B cell (primary cell): ENCODE results near the gene RBM46. TPM values are rescaled to one million over a fixed set of nuclear protein-coding genes. Genes with fewer than 3 reads are reported as not detected.

Experiments
- ATAC-seq: fragments of 200-7000 bp; cut with Tn5 transposase; one replicate; pipeline ENCODE4 v1.10.0; 2021; ENCODE audit warnings: low read depth, mild to moderate bottlenecking, moderate number of reproducible peaks, moderate library complexity
- CTCF ChIA-PET: fragments of 350-600 bp; sonication (Branson Sonifier 250); formaldehyde crosslinking; loops from one replicate; lab custom pipeline; 2021; ENCODE audit warnings: antibody characterized with exemption, inconsistent platforms; lab: Charles Lee
- POLR2A ChIA-PET: fragments of 350-600 bp; sonication (Branson Sonifier 250); formaldehyde crosslinking; loops from one replicate; lab custom pipeline; 2021; ENCODE audit warnings: antibody characterized with exemption; lab: Charles Lee
- DNase-seq: peaks from one replicate; pipeline ENCODE4 v3.0.0; 2013
- H2AFZ ChIP-seq: 2 replicates; pipeline ENCODE4 v1.6.1; 2012; ENCODE audit warnings: mild to moderate bottlenecking, low read depth, low read length; ENCODE audit not compliant: insufficient read depth, poor library complexity, severe bottlenecking
- H3K27ac ChIP-seq, 2 donors: 1 replicate in 1 of 2; 2 replicates in 1 of 2; pipeline ENCODE4 v1.5.1; 2012 to 2013; ENCODE audit warnings: low read length in 2 of 2, mild to moderate bottlenecking in 2 of 2, moderate library complexity in 1 of 2
- H3K27me3 ChIP-seq, 4 experiments: fragments of 200-600 bp in 1 of 4; sonication (generic) in 1 of 4; replicated peaks in 1 of 4; 1 replicate in 2 of 4; 2 replicates in 2 of 4; pipeline versions ENCODE4 v1.6.1 to v1.7.0; 2013 to 2016; ENCODE audit warnings: low read length in 3 of 4, mild to moderate bottlenecking in 2 of 4, mixed read lengths in 1 of 4, moderate library complexity in 1 of 4; ENCODE audit not compliant: insufficient read depth in 4 of 4, control insufficient read depth in 3 of 4; ENCODE audit errors: control extremely low read depth in 1 of 4
- H3K36me3 ChIP-seq, 2 experiments: replicated peaks in 1 of 2; 1 replicate in 1 of 2; 2 replicates in 1 of 2; pipeline versions ENCODE4 v1.6.1 to v1.7.1; 2013; ENCODE audit warnings: low read length in 1 of 2; ENCODE audit not compliant: insufficient read depth in 2 of 2, control insufficient read depth in 1 of 2; ENCODE audit errors: control extremely low read depth in 1 of 2, extremely low read depth in 1 of 2
- H3K4me1 ChIP-seq, 2 donors: fragments of 200-600 bp in 1 of 2; sonication (generic) in 1 of 2; 1 replicate in 1 of 2; 2 replicates in 1 of 2; pipeline versions ENCODE4 v1.5.1 to v1.6.1; 2013 to 2017; ENCODE audit warnings: low read length in 2 of 2; ENCODE audit not compliant: control insufficient read depth in 2 of 2, insufficient read depth in 2 of 2
- H3K4me2 ChIP-seq: replicated peaks from 2 replicates; pipeline ENCODE3; 2012; ENCODE audit warnings: mild to moderate bottlenecking, low read depth, low read length; ENCODE audit not compliant: poor library complexity, severe bottlenecking
- H3K4me3 ChIP-seq, 5 experiments: fragments of 200-600 bp in 1 of 5; sonication (generic) in 1 of 5; 1 replicate in 3 of 5; 2 replicates in 2 of 5; pipeline versions ENCODE4 v1.5.1 to v1.7.0; 2011 to 2016; ENCODE audit warnings: low read length in 4 of 5, mild to moderate bottlenecking in 4 of 5, low read depth in 2 of 5, control low read depth in 1 of 5, moderate library complexity in 1 of 5; ENCODE audit not compliant: insufficient read depth in 1 of 5; ENCODE audit errors: control extremely low read depth in 1 of 5, extremely low read depth in 1 of 5
- H3K79me2 ChIP-seq: fragments of 200-600 bp; sonication (generic); one replicate; pipeline ENCODE4 v1.6.0; 2016; ENCODE audit warnings: low read length; ENCODE audit not compliant: control insufficient read depth, insufficient read depth
- H3K9ac ChIP-seq: fragments of 200-600 bp; sonication (generic); 2 replicates; pipeline ENCODE4 v1.6.1; 2017; ENCODE audit warnings: mild to moderate bottlenecking, low read length, moderate library complexity
- H3K9me3 ChIP-seq, 3 donors: one replicate each; pipeline versions ENCODE4 v1.6.1 to v1.7.1; 2013; ENCODE audit warnings: low read length in 2 of 3; ENCODE audit not compliant: control insufficient read depth in 2 of 3, insufficient read depth in 1 of 3; ENCODE audit errors: control extremely low read depth in 1 of 3
- H4K20me1 ChIP-seq: 2 replicates; pipeline ENCODE4 v1.6.0; 2012; ENCODE audit warnings: mild to moderate bottlenecking, low read length; ENCODE audit not compliant: insufficient read depth, control insufficient read depth, poor library complexity, severe bottlenecking
- H3K27ac Mint-ChIP-seq: one replicate; pipeline ENCODE4 v1.8.0; 2021; ENCODE audit warnings: mixed read lengths
- H3K27me3 Mint-ChIP-seq: one replicate; pipeline ENCODE4 v1.8.0; 2021; ENCODE audit warnings: mixed read lengths
- H3K4me1 Mint-ChIP-seq: one replicate; pipeline ENCODE4 v1.8.0; 2021; ENCODE audit warnings: mixed read lengths
- H3K4me3 Mint-ChIP-seq: one replicate; pipeline ENCODE4 v1.8.0; 2021; ENCODE audit warnings: mixed read lengths
- H3K9me3 Mint-ChIP-seq: one replicate; pipeline ENCODE4 v1.8.0; 2022; ENCODE audit warnings: mixed read lengths; ENCODE audit not compliant: insufficient read depth
- CTCF ChIP-seq: fragments of 200-600 bp; IDR thresholded peaks from one replicate; pipeline ENCODE4 v1.8.0; 2022; ENCODE audit warnings: antibody characterized with exemption, mild to moderate bottlenecking
- EZH2 ChIP-seq: IDR thresholded peaks from 2 replicates; pipeline ENCODE4 v1.6.1; 2012; ENCODE audit warnings: borderline replicate concordance, low read depth, mild to moderate bottlenecking, moderate library complexity, low read length; ENCODE audit not compliant: insufficient read depth, poor library complexity, severe bottlenecking
- WGBS: methylation state at CpG from one replicate; pipeline ENCODE4 v1.1.5; 2013; ENCODE audit warnings: missing lambda C conversion rate; ENCODE audit not compliant: insufficient coverage; 5-methylcytosine and 5-hydroxymethylcytosine counted together
- intact Hi-C: fragments of 100-400 bp; cut with micrococcal nuclease; formaldehyde crosslinking; loops from one replicate; pipeline ENCODE4 v1.10.0; 2022
- polyA plus RNA-seq: library from polyadenylated mRNA; depleted of rRNA; stranded (reverse); fragments of >200 nt; gene quantifications from 2 replicates; pipeline ENCODE4 v1.2.3, GENCODE V29; 2012
- total RNA-seq, 2 donors: library from RNA; stranded (reverse); fragments of 120-200 nt in 1 of 2; gene quantifications; 1 replicate in 1 of 2; 2 replicates in 1 of 2; pipeline versions ENCODE4 v1.2.3 to v1.2.4, GENCODE V29; 2013 to 2022

Gene RBM46
- total and polyA plus RNA-seq, 2 donors (not counting 1 experiment from before 2014, with no cell fraction given) = not detected

- H3K9ac ChIP-seq = no peak overlapping the region
- Mint-ChIP-seq H3K9me3 (no peaks in the 10 kb centered on the region), H3K4me3 (no peak overlapping the region), H3K27me3 (peaks cover 45% of the 10 kb centered on the region), H3K27ac (no peak overlapping the region), H3K4me1 (peaks cover 14% of the 10 kb centered on the region)
- no peak overlapping the region for H3K4me3 ChIP-seq
- peaks cover 14 to 20% of the 10 kb centered on the region in 2 donors for H3K4me1 ChIP-seq
- H3K79me2 ChIP-seq = no peaks in the 10 kb centered on the region
- no peaks in the 10 kb centered on the region for H3K36me3 ChIP-seq
- intact Hi-C loops = no loop called here
- DNase-seq (no peak), ATAC-seq (no peak)
- H4K20me1 ChIP-seq = no peaks in the 10 kb centered on the region
- no peak overlapping the region for H3K4me2 ChIP-seq
- POLR2A ChIA-PET = no interaction called here
- peaks cover 0 to 17% (median 0%) of the 10 kb centered on the region in 3 donors for H3K9me3 ChIP-seq
- H3K27ac ChIP-seq = no peak overlapping the region
- TF ChIP-seq CTCF (no peak), EZH2 (no peak)
- no peak overlapping the region for H2AFZ ChIP-seq
- CTCF ChIA-PET = no interaction called here
- peaks cover 0 to 40% (median 21%) of the 10 kb centered on the region in 4 experiments for H3K27me3 ChIP-seq
Observed at GRCh38 chr4:154739111-154739510, 42.0 kb upstream of the RBM46 start.

GRCh38 chr4:154740462-154740861 lies 40.6 kb upstream of the RBM46 start:
- WGBS = 92% methylated on average over 20 of the region's 24 CpGs
- POLR2A ChIA-PET = no interaction called here
- intact Hi-C loops = no loop called here

More at GRCh38 chr4:154740462-154740861, 40.6 kb upstream of the RBM46 start:
- H3K4me1 Mint-ChIP-seq = peaks cover 17% of the 10 kb centered on the region
- H3K27ac Mint-ChIP-seq = no peak overlapping the region
- peaks cover 48% of the 10 kb centered on the region for H3K27me3 Mint-ChIP-seq
- TF ChIP-seq CTCF (no peak), EZH2 (no peak)
- Histone ChIP-seq H3K27ac (no peak overlapping the region), H3K27me3 (peaks cover 0 to 51% (median 30%) of the 10 kb centered on the region in 4 experiments), H3K4me2 (no peak overlapping the region), H2AFZ (no peak overlapping the region), H3K36me3 (no peaks in the 10 kb centered on the region), H3K4me1 (peaks cover 20 to 24% of the 10 kb centered on the region in 2 donors), H3K79me2 (no peaks in the 10 kb centered on the region), H3K4me3 (no peak overlapping the region), H4K20me1 (no peaks in the 10 kb centered on the region), H3K9me3 (peaks cover 0 to 26% (median 0%) of the 10 kb centered on the region in 3 donors), H3K9ac (no peak overlapping the region)
- DNase-seq (no peak), ATAC-seq (no peak)
- no peak overlapping the region for H3K4me3 Mint-ChIP-seq
- H3K9me3 Mint-ChIP-seq = no peaks in the 10 kb centered on the region
- CTCF ChIA-PET = no interaction called here
